GM13977 (cell line): Measurements from ENCODE around the gene XRCC3.

Experiments used
- DNase-seq: peaks from one replicate; pipeline ENCODE4 v3.0.0; 2012; ENCODE audit warnings: low spot score
- CTCF ChIP-seq: IDR thresholded peaks from 2 replicates; pipeline ENCODE4 v1.5.1; 2012; ENCODE audit warnings: mild to moderate bottlenecking, control low read depth; ENCODE audit not compliant: insufficient read depth; ENCODE audit errors: extremely low read depth, missing control alignments
- in situ Hi-C: fragments of 300-500 bp; cut with MboI; formaldehyde crosslinking; loops from one replicate; pipeline ENCODE4 v1.12.0; 2022; ENCODE audit warnings: low sequenced_read_pairs, low pct_unique_long_range_greater_than_20kb, mixed read lengths, inconsistent platforms; ENCODE audit not compliant: unreplicated experiment

Gene XRCC3

GRCh38 chr14:103652806-103653205 lies 62.4 kb downstream of the XRCC3 start:
- no peak for TF ChIP-seq CTCF
- no peak for DNase-seq
- in situ Hi-C loops: no loop called here

GRCh38 chr14:103651585-103651984 lies 63.7 kb downstream of the XRCC3 start:
- no peak for TF ChIP-seq CTCF
- in situ Hi-C loops: no loop called here
- no peak for DNase-seq

- in situ Hi-C loops: no loop called here
- no peak for DNase-seq
- TF ChIP-seq CTCF: no peak
Observed at GRCh38 chr14:103650213-103650612, 65.0 kb downstream of the XRCC3 start.

- TF ChIP-seq CTCF: no peak
- in situ Hi-C loops: no loop called here
Observed at GRCh38 chr14:103649001-103649400, 66.2 kb downstream of the XRCC3 start.

More at GRCh38 chr14:103649001-103649400, 66.2 kb downstream of the XRCC3 start:
- no peak for DNase-seq
